SK-N-SH (cell line): ENCODE results near the gene LEF1. TPM values are rescaled to one million over a fixed set of nuclear protein-coding genes. Genes with fewer than 3 reads are reported as not detected.

Source experiments
- CTCF ChIA-PET: fragments of 300-600, 350-600 bp; formaldehyde crosslinking; extraction: SDS; loops from one replicate; lab custom pipeline; 2021; lab: Yijun Ruan, JAX
- POLR2A ChIA-PET: fragments of 350-600 bp; sonication (Branson Sonifier 250); formaldehyde crosslinking; extraction: SDS; loops from one replicate; lab custom pipeline; 2020; ENCODE audit warnings: antibody characterized with exemption, inconsistent platforms; lab: Yijun Ruan, JAX
- DNase-seq: peaks from one replicate; pipeline ENCODE4 v3.0.0; 2012
- H2AFZ ChIP-seq: fragments of 200-600 bp; sonication (generic); 2 replicates; pipeline ENCODE4 v1.8.1; 2016; ENCODE audit warnings: antibody characterized with exemption, mild to moderate bottlenecking, low read depth
- H3F3A ChIP-seq: fragments of 200-600 bp; sonication (generic); replicated peaks from 2 replicates; pipeline ENCODE3; 2016; ENCODE audit warnings: antibody characterized with exemption, mild to moderate bottlenecking; ENCODE audit not compliant: insufficient read depth
- H3K27ac ChIP-seq, 2 experiments: fragments of 200-500 bp in 1 of 2; fragments of 200-600 bp in 1 of 2; sonication (Bioruptor generic) in 1 of 2; sonication (generic), shearing (Covaris generic) in 1 of 2; 2 replicates each; pipeline versions ENCODE4 v1.5.1 to v1.6.1; 2014 to 2016; ENCODE audit warnings: low read depth in 2 of 2, inconsistent platforms in 1 of 2, low read length in 1 of 2, mild to moderate bottlenecking in 1 of 2, mixed read lengths in 1 of 2
- H3K27me3 ChIP-seq: fragments of 200-600 bp; sonication (generic), shearing (Covaris generic); 2 replicates; pipeline ENCODE4 v1.6.1; 2016; ENCODE audit warnings: mixed run types; ENCODE audit not compliant: insufficient read depth
- H3K36me3 ChIP-seq, 2 experiments: fragments of 200-500 bp in 1 of 2; fragments of 200-600 bp in 1 of 2; sonication (Bioruptor generic) in 1 of 2; sonication (generic) in 1 of 2; replicated peaks in 1 of 2; 2 replicates each; pipeline versions ENCODE3 to v1.5.1; 2014 to 2016; ENCODE audit warnings: low read length in 1 of 2, mild to moderate bottlenecking in 1 of 2; ENCODE audit not compliant: insufficient read depth in 2 of 2, control insufficient read depth in 1 of 2
- H3K4me1 ChIP-seq, 2 experiments: fragments of 200-500 bp in 1 of 2; fragments of 200-600 bp in 1 of 2; sonication (Bioruptor generic) in 1 of 2; sonication (generic), shearing (Covaris generic) in 1 of 2; 2 replicates each; pipeline versions ENCODE4 v1.5.1 to v1.6.1; 2014 to 2016; ENCODE audit warnings: low read depth in 1 of 2, low read length in 1 of 2, mixed run types in 1 of 2; ENCODE audit not compliant: insufficient read depth in 2 of 2, control insufficient read depth in 1 of 2
- H3K4me2 ChIP-seq: fragments of 200-600 bp; sonication (generic), shearing (Covaris generic); 2 replicates; pipeline ENCODE4 v1.6.1; 2017; ENCODE audit warnings: mixed run types
- H3K4me3 ChIP-seq, 2 experiments: fragments of 200-500 bp in 1 of 2; fragments of 200-600 bp in 1 of 2; sonication (Bioruptor generic) in 1 of 2; sonication (generic), shearing (Covaris generic) in 1 of 2; 2 replicates each; pipeline versions ENCODE4 v1.5.1 to v1.8.1; 2014 to 2016; ENCODE audit warnings: low read depth in 2 of 2, inconsistent platforms in 1 of 2, low read length in 1 of 2, mild to moderate bottlenecking in 1 of 2, mixed read lengths in 1 of 2, moderate library complexity in 1 of 2
- H3K79me2 ChIP-seq: fragments of 200-600 bp; sonication (generic); 2 replicates; pipeline ENCODE4 v1.8.1; 2017; ENCODE audit warnings: mild to moderate bottlenecking; ENCODE audit not compliant: insufficient read depth
- H3K9ac ChIP-seq: fragments of 200-600 bp; sonication (generic); 2 replicates; pipeline ENCODE4 v1.6.1; 2017; ENCODE audit warnings: mixed run types
- H3K9me2 ChIP-seq: fragments of 200-600 bp; sonication (generic); 2 replicates; pipeline ENCODE4 v1.6.1; 2017; ENCODE audit warnings: mixed run types
- H3K9me3 ChIP-seq: fragments of 200-600 bp; sonication (generic); 2 replicates; pipeline ENCODE4 v1.6.1; 2017; ENCODE audit warnings: mixed run types, mild to moderate bottlenecking, moderate library complexity
- H4K20me1 ChIP-seq: fragments of 200-600 bp; sonication (generic); 2 replicates; pipeline ENCODE4 v1.6.1; 2017; ENCODE audit warnings: mild to moderate bottlenecking, mixed run types; ENCODE audit not compliant: insufficient read depth
- EP300 ChIP-seq, 2 experiments: IDR thresholded peaks; 2 replicates each; pipeline versions ENCODE4 v1.4.0 to v1.6.1; 2012; ENCODE audit warnings: borderline replicate concordance in 1 of 2, low read depth in 1 of 2, low read length in 1 of 2
- EZH2phosphoT487 ChIP-seq: fragments of 200-600 bp; sonication (generic); IDR thresholded peaks from 2 replicates; pipeline ENCODE4 v1.6.1; 2017; ENCODE audit warnings: low read depth, mixed run types, mild to moderate bottlenecking, antibody characterized with exemption, moderate library complexity, borderline replicate concordance
- FOXJ3 ChIP-seq: sonication (generic); formaldehyde crosslinking; IDR thresholded peaks from 2 replicates; pipeline ENCODE4 v1.5.1; 2020; ENCODE audit warnings: mild to moderate bottlenecking, missing genetic modification reagents
- GABPA ChIP-seq: IDR thresholded peaks from 2 replicates; pipeline ENCODE4 v1.4.0; 2012; ENCODE audit warnings: low read depth, mild to moderate bottlenecking
- GATA2 ChIP-seq: sonication (generic); formaldehyde crosslinking; IDR thresholded peaks from 2 replicates; pipeline ENCODE4 v1.5.0; 2020; ENCODE audit warnings: mild to moderate bottlenecking, missing genetic modification reagents
- JUND ChIP-seq: IDR thresholded peaks from 2 replicates; pipeline ENCODE4 v1.4.0; 2012
- MEF2A ChIP-seq: IDR thresholded peaks from 2 replicates; pipeline ENCODE4 v1.4.0; 2012; ENCODE audit warnings: low read depth, borderline replicate concordance
- NFIC ChIP-seq: IDR thresholded peaks from 2 replicates; pipeline ENCODE4 v1.4.0; 2012; ENCODE audit warnings: borderline replicate concordance
- RFX5 ChIP-seq: IDR thresholded peaks from 2 replicates; pipeline ENCODE4 v1.6.1; 2012; ENCODE audit warnings: mild to moderate bottlenecking, improper control_type of control experiment, low read length
- TAF1 ChIP-seq: IDR thresholded peaks from 2 replicates; pipeline ENCODE4 v1.6.1; 2012; ENCODE audit warnings: low read depth, mild to moderate bottlenecking, low read length, moderate library complexity, borderline replicate concordance
- YY1 ChIP-seq: IDR thresholded peaks from 2 replicates; pipeline ENCODE4 v1.4.0; 2012; ENCODE audit warnings: low read depth, mild to moderate bottlenecking
- WGBS: methylation state at CpG from one replicate; pipeline ENCODE4 v1.1.6; 2017; ENCODE audit warnings: low lambda C conversion rate; 5-methylcytosine and 5-hydroxymethylcytosine counted together
- polyA plus RNA-seq, 3 experiments: library from polyadenylated mRNA; depleted of rRNA; stranded (reverse); fragments of >200 nt; gene quantifications; 2 replicates each; pipeline ENCODE4 v1.2.3, GENCODE V29; 2012
- TF ChIP-seq, protein P1 (sequence below): IDR thresholded peaks from 2 replicates; pipeline ENCODE4 v1.4.0; 2012; ENCODE audit warnings: low read depth, borderline replicate concordance
- TF ChIP-seq, protein P2 (sequence below): IDR thresholded peaks from 2 replicates; pipeline ENCODE4 v1.6.1; 2012; ENCODE audit warnings: mild to moderate bottlenecking, low read depth, low read length, moderate library complexity
- TF ChIP-seq, protein P3 (sequence below): fragments of 150-350 bp; IDR thresholded peaks from 2 replicates; pipeline ENCODE4 v1.6.1; 2017; ENCODE audit warnings: antibody characterized with exemption, low read length, low read depth, borderline replicate concordance
- TF ChIP-seq, protein P4 (sequence below): fragments of 200-600 bp; sonication (generic); IDR thresholded peaks from 2 replicates; pipeline ENCODE4 v1.6.1; 2017; ENCODE audit warnings: antibody characterized with exemption, mild to moderate bottlenecking, moderate library complexity
- TF ChIP-seq, protein P5 (sequence below): fragments of 150-350 bp; IDR thresholded peaks from 2 replicates; pipeline ENCODE4 v1.6.1; 2016; ENCODE audit warnings: mild to moderate bottlenecking, low read depth, low read length

The LEF1 gene
- polyA plus RNA-seq, 1 of the 3 experiments (the other 2 are of a cell fraction) = 0.36 TPM

DNA sequence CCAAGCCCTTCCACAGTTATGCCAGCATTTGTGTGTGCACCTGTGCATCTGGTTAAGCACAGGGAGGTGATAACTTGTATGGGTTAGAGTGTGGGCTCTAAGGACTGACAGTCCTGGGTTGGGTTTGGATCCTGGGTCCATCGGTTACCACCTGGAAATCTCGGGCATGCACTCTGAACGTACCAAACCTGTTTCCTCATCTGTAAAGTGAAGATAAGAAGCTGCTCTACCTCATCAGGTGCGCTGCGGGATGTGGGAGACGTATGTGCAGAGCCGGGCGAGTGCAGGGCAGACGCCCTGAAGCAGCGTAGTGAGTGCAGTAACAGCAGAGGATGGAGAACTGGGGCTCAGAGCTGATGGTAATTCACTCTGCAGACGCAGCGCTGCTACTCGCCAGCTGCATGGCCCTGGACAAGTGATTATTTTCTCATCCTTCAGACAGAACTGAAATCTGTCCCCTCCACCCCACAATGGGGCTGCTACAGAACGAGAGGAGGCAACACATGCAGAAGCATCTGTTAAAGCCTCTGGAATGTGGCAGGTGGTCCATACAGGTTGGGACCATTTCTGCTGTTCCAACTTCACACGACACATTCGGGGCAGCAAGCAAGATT is 114.6 kb downstream of the LEF1 start:
- peaks cover 66% of the 10 kb centered on the region for H3K27me3 ChIP-seq
- H3K79me2 ChIP-seq = no peaks in the 10 kb centered on the region
- no peak overlapping the region for H3K4me2 ChIP-seq
- no peaks in the 10 kb centered on the region for H4K20me1 ChIP-seq
- H3K4me1 ChIP-seq = no peaks in the 10 kb centered on the region; a peak in 1 of 4 replicates
- 13% methylated on average over 16 of the region's 16 CpGs for WGBS
- no peak for TF ChIP-seq TAF1
- no peak for TF ChIP-seq EZH2phosphoT487
- TF ChIP-seq, protein P1, sequence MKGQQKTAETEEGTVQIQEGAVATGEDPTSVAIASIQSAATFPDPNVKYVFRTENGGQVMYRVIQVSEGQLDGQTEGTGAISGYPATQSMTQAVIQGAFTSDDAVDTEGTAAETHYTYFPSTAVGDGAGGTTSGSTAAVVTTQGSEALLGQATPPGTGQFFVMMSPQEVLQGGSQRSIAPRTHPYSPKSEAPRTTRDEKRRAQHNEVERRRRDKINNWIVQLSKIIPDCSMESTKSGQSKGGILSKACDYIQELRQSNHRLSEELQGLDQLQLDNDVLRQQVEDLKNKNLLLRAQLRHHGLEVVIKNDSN = no peak
- no peak for TF ChIP-seq GATA2
- TF ChIP-seq RFX5 = no peak
- TF ChIP-seq YY1 = no peak
- TF ChIP-seq NFIC = no peak
- no peak for TF ChIP-seq FOXJ3 (CRISPR knock-in tag)
- TF ChIP-seq GABPA = no peak
- TF ChIP-seq, protein P2, sequence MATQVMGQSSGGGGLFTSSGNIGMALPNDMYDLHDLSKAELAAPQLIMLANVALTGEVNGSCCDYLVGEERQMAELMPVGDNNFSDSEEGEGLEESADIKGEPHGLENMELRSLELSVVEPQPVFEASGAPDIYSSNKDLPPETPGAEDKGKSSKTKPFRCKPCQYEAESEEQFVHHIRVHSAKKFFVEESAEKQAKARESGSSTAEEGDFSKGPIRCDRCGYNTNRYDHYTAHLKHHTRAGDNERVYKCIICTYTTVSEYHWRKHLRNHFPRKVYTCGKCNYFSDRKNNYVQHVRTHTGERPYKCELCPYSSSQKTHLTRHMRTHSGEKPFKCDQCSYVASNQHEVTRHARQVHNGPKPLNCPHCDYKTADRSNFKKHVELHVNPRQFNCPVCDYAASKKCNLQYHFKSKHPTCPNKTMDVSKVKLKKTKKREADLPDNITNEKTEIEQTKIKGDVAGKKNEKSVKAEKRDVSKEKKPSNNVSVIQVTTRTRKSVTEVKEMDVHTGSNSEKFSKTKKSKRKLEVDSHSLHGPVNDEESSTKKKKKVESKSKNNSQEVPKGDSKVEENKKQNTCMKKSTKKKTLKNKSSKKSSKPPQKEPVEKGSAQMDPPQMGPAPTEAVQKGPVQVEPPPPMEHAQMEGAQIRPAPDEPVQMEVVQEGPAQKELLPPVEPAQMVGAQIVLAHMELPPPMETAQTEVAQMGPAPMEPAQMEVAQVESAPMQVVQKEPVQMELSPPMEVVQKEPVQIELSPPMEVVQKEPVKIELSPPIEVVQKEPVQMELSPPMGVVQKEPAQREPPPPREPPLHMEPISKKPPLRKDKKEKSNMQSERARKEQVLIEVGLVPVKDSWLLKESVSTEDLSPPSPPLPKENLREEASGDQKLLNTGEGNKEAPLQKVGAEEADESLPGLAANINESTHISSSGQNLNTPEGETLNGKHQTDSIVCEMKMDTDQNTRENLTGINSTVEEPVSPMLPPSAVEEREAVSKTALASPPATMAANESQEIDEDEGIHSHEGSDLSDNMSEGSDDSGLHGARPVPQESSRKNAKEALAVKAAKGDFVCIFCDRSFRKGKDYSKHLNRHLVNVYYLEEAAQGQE = no peak
- no peak for TF ChIP-seq EP300 (IDR thresholded peaks at IDR 0.05; ENCODE audit: borderline replicate concordance in 1 of 2, low read depth in 1 of 2, low read length in 1 of 2)
- TF ChIP-seq, protein P3, sequence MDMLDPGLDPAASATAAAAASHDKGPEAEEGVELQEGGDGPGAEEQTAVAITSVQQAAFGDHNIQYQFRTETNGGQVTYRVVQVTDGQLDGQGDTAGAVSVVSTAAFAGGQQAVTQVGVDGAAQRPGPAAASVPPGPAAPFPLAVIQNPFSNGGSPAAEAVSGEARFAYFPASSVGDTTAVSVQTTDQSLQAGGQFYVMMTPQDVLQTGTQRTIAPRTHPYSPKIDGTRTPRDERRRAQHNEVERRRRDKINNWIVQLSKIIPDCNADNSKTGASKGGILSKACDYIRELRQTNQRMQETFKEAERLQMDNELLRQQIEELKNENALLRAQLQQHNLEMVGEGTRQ = no peak
- no peak for TF ChIP-seq MEF2A
- no peak for TF ChIP-seq JUND
- TF ChIP-seq, protein P4, sequence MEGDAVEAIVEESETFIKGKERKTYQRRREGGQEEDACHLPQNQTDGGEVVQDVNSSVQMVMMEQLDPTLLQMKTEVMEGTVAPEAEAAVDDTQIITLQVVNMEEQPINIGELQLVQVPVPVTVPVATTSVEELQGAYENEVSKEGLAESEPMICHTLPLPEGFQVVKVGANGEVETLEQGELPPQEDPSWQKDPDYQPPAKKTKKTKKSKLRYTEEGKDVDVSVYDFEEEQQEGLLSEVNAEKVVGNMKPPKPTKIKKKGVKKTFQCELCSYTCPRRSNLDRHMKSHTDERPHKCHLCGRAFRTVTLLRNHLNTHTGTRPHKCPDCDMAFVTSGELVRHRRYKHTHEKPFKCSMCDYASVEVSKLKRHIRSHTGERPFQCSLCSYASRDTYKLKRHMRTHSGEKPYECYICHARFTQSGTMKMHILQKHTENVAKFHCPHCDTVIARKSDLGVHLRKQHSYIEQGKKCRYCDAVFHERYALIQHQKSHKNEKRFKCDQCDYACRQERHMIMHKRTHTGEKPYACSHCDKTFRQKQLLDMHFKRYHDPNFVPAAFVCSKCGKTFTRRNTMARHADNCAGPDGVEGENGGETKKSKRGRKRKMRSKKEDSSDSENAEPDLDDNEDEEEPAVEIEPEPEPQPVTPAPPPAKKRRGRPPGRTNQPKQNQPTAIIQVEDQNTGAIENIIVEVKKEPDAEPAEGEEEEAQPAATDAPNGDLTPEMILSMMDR = no peak
- TF ChIP-seq, protein P5, sequence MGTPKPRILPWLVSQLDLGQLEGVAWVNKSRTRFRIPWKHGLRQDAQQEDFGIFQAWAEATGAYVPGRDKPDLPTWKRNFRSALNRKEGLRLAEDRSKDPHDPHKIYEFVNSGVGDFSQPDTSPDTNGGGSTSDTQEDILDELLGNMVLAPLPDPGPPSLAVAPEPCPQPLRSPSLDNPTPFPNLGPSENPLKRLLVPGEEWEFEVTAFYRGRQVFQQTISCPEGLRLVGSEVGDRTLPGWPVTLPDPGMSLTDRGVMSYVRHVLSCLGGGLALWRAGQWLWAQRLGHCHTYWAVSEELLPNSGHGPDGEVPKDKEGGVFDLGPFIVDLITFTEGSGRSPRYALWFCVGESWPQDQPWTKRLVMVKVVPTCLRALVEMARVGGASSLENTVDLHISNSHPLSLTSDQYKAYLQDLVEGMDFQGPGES = no peak
- no peak for DNase-seq
- CTCF ChIA-PET = interaction anchor here (1.1 to 2.2 kb wide), 4 partner anchors 9 to 519 kb away, joined by 3 to 17 read pairs (median 8); no protein-coding TSS in a partner anchor
- no peaks in the 10 kb centered on the region for H3K9me2 ChIP-seq
- no peak overlapping the region for H3K9ac ChIP-seq
- H3F3A ChIP-seq = no peaks in the 10 kb centered on the region
- POLR2A ChIA-PET = no interaction called here
- no peak overlapping the region for H3K4me3 ChIP-seq
- no peaks in the 10 kb centered on the region for H3K9me3 ChIP-seq
- no peaks in the 10 kb centered on the region for H3K36me3 ChIP-seq
- no peak overlapping the region for H3K27ac ChIP-seq
- no peak overlapping the region for H2AFZ ChIP-seq
